Loucy (cell line): ENCODE results near the gene STOML3.

Experiments
- CTCF ChIP-seq: fragments of 200-600 bp; sonication (generic); conservative IDR thresholded peaks from 2 replicates; pipeline ENCODE4 v1.5.1; 2014; ENCODE audit warnings: mild to moderate bottlenecking, antibody characterized with exemption, low read length
- EZH2phosphoT487 ChIP-seq: fragments of 200-600 bp; IDR thresholded peaks from 2 replicates; pipeline ENCODE4 v1.6.1; 2018; ENCODE audit warnings: antibody characterized with exemption, mild to moderate bottlenecking, moderate library complexity, borderline replicate concordance

- TF ChIP-seq CTCF (no peak), EZH2phosphoT487 (no peak)
Observed at GRCh38 chr13:39040206-39040605, 49.6 kb upstream of the STOML3 start.
